ENCODE measurements around the gene SLC25A42.
A peak's percentile ranks its signal among the peaks of the same experiment; 100 is the strongest.

The SLC25A42 gene

DNA sequence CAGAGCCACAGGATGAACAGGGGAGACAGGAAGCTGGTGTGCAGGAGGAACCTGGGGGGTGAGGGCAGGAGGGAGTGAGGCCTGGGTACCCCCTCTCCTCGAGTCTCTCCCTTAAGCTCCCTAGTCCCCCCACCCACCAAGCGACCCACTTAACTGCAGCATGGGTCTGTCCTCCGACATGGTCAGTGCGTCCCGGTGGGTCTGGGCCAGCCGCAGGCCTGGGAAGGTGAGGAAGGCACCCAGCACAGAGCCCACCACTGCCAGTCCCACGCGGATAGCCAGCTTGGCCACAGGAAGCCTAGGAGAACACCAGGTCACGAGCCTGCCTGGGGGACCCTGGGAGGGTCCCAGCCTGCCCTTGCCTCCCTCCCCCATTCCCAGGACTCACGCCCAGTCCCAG is 57.6 kb downstream of the SLC25A42 start:
- Histone ChIP-seq H3K4me3 (replicated peaks; ENCODE audit: insufficient read depth, low read length) (no peak overlapping the region), H3K27me3 (ENCODE audit: insufficient read depth, poor library complexity, severe bottlenecking) (no peaks in the 10 kb centered on the region), H3K27ac (replicated peaks) (no peak overlapping the region)
- DNase-seq (ENCODE audit: low read depth in 1 of 2, low spot score in 1 of 2) = no peak
- TF ChIP-seq GABPA (IDR thresholded peaks at IDR 0.05; ENCODE audit: low read depth) = no peak
- TF ChIP-seq CTCF (IDR thresholded peaks at IDR 0.05; ENCODE audit: insufficient read depth, low read length) = no peak
- no peak for TF ChIP-seq POLR2AphosphoS5 (IDR thresholded peaks at IDR 0.05; ENCODE audit: low read depth)
- TF ChIP-seq, protein P1, sequence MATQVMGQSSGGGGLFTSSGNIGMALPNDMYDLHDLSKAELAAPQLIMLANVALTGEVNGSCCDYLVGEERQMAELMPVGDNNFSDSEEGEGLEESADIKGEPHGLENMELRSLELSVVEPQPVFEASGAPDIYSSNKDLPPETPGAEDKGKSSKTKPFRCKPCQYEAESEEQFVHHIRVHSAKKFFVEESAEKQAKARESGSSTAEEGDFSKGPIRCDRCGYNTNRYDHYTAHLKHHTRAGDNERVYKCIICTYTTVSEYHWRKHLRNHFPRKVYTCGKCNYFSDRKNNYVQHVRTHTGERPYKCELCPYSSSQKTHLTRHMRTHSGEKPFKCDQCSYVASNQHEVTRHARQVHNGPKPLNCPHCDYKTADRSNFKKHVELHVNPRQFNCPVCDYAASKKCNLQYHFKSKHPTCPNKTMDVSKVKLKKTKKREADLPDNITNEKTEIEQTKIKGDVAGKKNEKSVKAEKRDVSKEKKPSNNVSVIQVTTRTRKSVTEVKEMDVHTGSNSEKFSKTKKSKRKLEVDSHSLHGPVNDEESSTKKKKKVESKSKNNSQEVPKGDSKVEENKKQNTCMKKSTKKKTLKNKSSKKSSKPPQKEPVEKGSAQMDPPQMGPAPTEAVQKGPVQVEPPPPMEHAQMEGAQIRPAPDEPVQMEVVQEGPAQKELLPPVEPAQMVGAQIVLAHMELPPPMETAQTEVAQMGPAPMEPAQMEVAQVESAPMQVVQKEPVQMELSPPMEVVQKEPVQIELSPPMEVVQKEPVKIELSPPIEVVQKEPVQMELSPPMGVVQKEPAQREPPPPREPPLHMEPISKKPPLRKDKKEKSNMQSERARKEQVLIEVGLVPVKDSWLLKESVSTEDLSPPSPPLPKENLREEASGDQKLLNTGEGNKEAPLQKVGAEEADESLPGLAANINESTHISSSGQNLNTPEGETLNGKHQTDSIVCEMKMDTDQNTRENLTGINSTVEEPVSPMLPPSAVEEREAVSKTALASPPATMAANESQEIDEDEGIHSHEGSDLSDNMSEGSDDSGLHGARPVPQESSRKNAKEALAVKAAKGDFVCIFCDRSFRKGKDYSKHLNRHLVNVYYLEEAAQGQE (IDR thresholded peaks at IDR 0.05; ENCODE audit: insufficient replicate concordance, low read depth) = no peak
- TF ChIP-seq SPI1 (IDR thresholded peaks at IDR 0.05; ENCODE audit: borderline replicate concordance, low read depth) = no peak

- no peaks in the 10 kb centered on the region for H3K27me3 ChIP-seq (ENCODE audit: insufficient read depth, poor library complexity, severe bottlenecking)
- H3K27ac ChIP-seq (replicated peaks) = no peak overlapping the region
- H3K4me3 ChIP-seq (replicated peaks; ENCODE audit: insufficient read depth, low read length) = no peak overlapping the region
- DNase-seq (ENCODE audit: low read depth in 1 of 2, low spot score in 1 of 2) = no peak
- TF ChIP-seq, protein P1 (IDR thresholded peaks at IDR 0.05; ENCODE audit: insufficient replicate concordance, low read depth) = no peak
- no peak for TF ChIP-seq CTCF (IDR thresholded peaks at IDR 0.05; ENCODE audit: insufficient read depth, low read length)
- TF ChIP-seq GABPA (IDR thresholded peaks at IDR 0.05; ENCODE audit: low read depth) = no peak
- TF ChIP-seq SPI1 (IDR thresholded peaks at IDR 0.05; ENCODE audit: borderline replicate concordance, low read depth) = peak; percentile 62; the same call in 1 of the 2 replicates
- no peak for TF ChIP-seq POLR2AphosphoS5 (IDR thresholded peaks at IDR 0.05; ENCODE audit: low read depth)
These were observed 59.1 kb downstream of the SLC25A42 start for GRCh38 chr19:19122902-19123301.

GRCh38 chr19:19123386-19123785 is 59.6 kb downstream of the SLC25A42 start:
- H3K27me3 ChIP-seq (ENCODE audit: insufficient read depth, poor library complexity, severe bottlenecking) = no peaks in the 10 kb centered on the region
- no peak overlapping the region for H3K27ac ChIP-seq (replicated peaks)
- TF ChIP-seq GABPA (IDR thresholded peaks at IDR 0.05; ENCODE audit: low read depth) (no peak), SPI1 (IDR thresholded peaks at IDR 0.05; ENCODE audit: borderline replicate concordance, low read depth) (no peak), CTCF (IDR thresholded peaks at IDR 0.05; ENCODE audit: insufficient read depth, low read length) (no peak), POLR2AphosphoS5 (IDR thresholded peaks at IDR 0.05; ENCODE audit: low read depth) (no peak)
- TF ChIP-seq, protein P1 (IDR thresholded peaks at IDR 0.05; ENCODE audit: insufficient replicate concordance, low read depth) = no peak
- no peak for DNase-seq (ENCODE audit: low read depth in 1 of 2, low spot score in 1 of 2)
- no peak overlapping the region for H3K4me3 ChIP-seq (replicated peaks; ENCODE audit: insufficient read depth, low read length)

Measured in HL-60 (cell line).